B cell (primary cell): Measurements from ENCODE around the gene TMEM150A. TPM values are rescaled to one million over a fixed set of nuclear protein-coding genes. Genes with fewer than 3 reads are reported as not detected.
A peak's percentile ranks its signal among the peaks of the same experiment; 100 is the strongest.

Experiments used
- ATAC-seq: fragments of 200-7000 bp; cut with Tn5 transposase; one replicate; pipeline ENCODE4 v1.10.0; 2021; ENCODE audit warnings: low read depth, mild to moderate bottlenecking, moderate number of reproducible peaks, moderate library complexity
- CTCF ChIA-PET: fragments of 350-600 bp; sonication (Branson Sonifier 250); formaldehyde crosslinking; loops from one replicate; lab custom pipeline; 2021; ENCODE audit warnings: antibody characterized with exemption, inconsistent platforms; lab: Charles Lee
- POLR2A ChIA-PET: fragments of 350-600 bp; sonication (Branson Sonifier 250); formaldehyde crosslinking; loops from one replicate; lab custom pipeline; 2021; ENCODE audit warnings: antibody characterized with exemption; lab: Charles Lee
- DNase-seq: peaks from one replicate; pipeline ENCODE4 v3.0.0; 2013
- H2AFZ ChIP-seq: 2 replicates; pipeline ENCODE4 v1.6.1; 2012; ENCODE audit warnings: mild to moderate bottlenecking, low read depth, low read length; ENCODE audit not compliant: insufficient read depth, poor library complexity, severe bottlenecking
- H3K27ac ChIP-seq, 2 donors: 1 replicate in 1 of 2; 2 replicates in 1 of 2; pipeline ENCODE4 v1.5.1; 2012 to 2013; ENCODE audit warnings: low read length in 2 of 2, mild to moderate bottlenecking in 2 of 2, moderate library complexity in 1 of 2
- H3K27me3 ChIP-seq, 4 experiments: fragments of 200-600 bp in 1 of 4; sonication (generic) in 1 of 4; replicated peaks in 1 of 4; 1 replicate in 2 of 4; 2 replicates in 2 of 4; pipeline versions ENCODE4 v1.6.1 to v1.7.0; 2013 to 2016; ENCODE audit warnings: low read length in 3 of 4, mild to moderate bottlenecking in 2 of 4, mixed read lengths in 1 of 4, moderate library complexity in 1 of 4; ENCODE audit not compliant: insufficient read depth in 4 of 4, control insufficient read depth in 3 of 4; ENCODE audit errors: control extremely low read depth in 1 of 4
- H3K36me3 ChIP-seq, 2 experiments: replicated peaks in 1 of 2; 1 replicate in 1 of 2; 2 replicates in 1 of 2; pipeline versions ENCODE4 v1.6.1 to v1.7.1; 2013; ENCODE audit warnings: low read length in 1 of 2; ENCODE audit not compliant: insufficient read depth in 2 of 2, control insufficient read depth in 1 of 2; ENCODE audit errors: control extremely low read depth in 1 of 2, extremely low read depth in 1 of 2
- H3K4me1 ChIP-seq, 2 donors: fragments of 200-600 bp in 1 of 2; sonication (generic) in 1 of 2; 1 replicate in 1 of 2; 2 replicates in 1 of 2; pipeline versions ENCODE4 v1.5.1 to v1.6.1; 2013 to 2017; ENCODE audit warnings: low read length in 2 of 2; ENCODE audit not compliant: control insufficient read depth in 2 of 2, insufficient read depth in 2 of 2
- H3K4me2 ChIP-seq: replicated peaks from 2 replicates; pipeline ENCODE3; 2012; ENCODE audit warnings: mild to moderate bottlenecking, low read depth, low read length; ENCODE audit not compliant: poor library complexity, severe bottlenecking
- H3K4me3 ChIP-seq, 5 experiments: fragments of 200-600 bp in 1 of 5; sonication (generic) in 1 of 5; 1 replicate in 3 of 5; 2 replicates in 2 of 5; pipeline versions ENCODE4 v1.5.1 to v1.7.0; 2011 to 2016; ENCODE audit warnings: low read length in 4 of 5, mild to moderate bottlenecking in 4 of 5, low read depth in 2 of 5, control low read depth in 1 of 5, moderate library complexity in 1 of 5; ENCODE audit not compliant: insufficient read depth in 1 of 5; ENCODE audit errors: control extremely low read depth in 1 of 5, extremely low read depth in 1 of 5
- H3K79me2 ChIP-seq: fragments of 200-600 bp; sonication (generic); one replicate; pipeline ENCODE4 v1.6.0; 2016; ENCODE audit warnings: low read length; ENCODE audit not compliant: control insufficient read depth, insufficient read depth
- H3K9ac ChIP-seq: fragments of 200-600 bp; sonication (generic); 2 replicates; pipeline ENCODE4 v1.6.1; 2017; ENCODE audit warnings: mild to moderate bottlenecking, low read length, moderate library complexity
- H3K9me3 ChIP-seq, 3 donors: one replicate each; pipeline versions ENCODE4 v1.6.1 to v1.7.1; 2013; ENCODE audit warnings: low read length in 2 of 3; ENCODE audit not compliant: control insufficient read depth in 2 of 3, insufficient read depth in 1 of 3; ENCODE audit errors: control extremely low read depth in 1 of 3
- H4K20me1 ChIP-seq: 2 replicates; pipeline ENCODE4 v1.6.0; 2012; ENCODE audit warnings: mild to moderate bottlenecking, low read length; ENCODE audit not compliant: insufficient read depth, control insufficient read depth, poor library complexity, severe bottlenecking
- H3K27ac Mint-ChIP-seq: one replicate; pipeline ENCODE4 v1.8.0; 2021; ENCODE audit warnings: mixed read lengths
- H3K27me3 Mint-ChIP-seq: one replicate; pipeline ENCODE4 v1.8.0; 2021; ENCODE audit warnings: mixed read lengths
- H3K4me1 Mint-ChIP-seq: one replicate; pipeline ENCODE4 v1.8.0; 2021; ENCODE audit warnings: mixed read lengths
- H3K4me3 Mint-ChIP-seq: one replicate; pipeline ENCODE4 v1.8.0; 2021; ENCODE audit warnings: mixed read lengths
- H3K9me3 Mint-ChIP-seq: one replicate; pipeline ENCODE4 v1.8.0; 2022; ENCODE audit warnings: mixed read lengths; ENCODE audit not compliant: insufficient read depth
- CTCF ChIP-seq: fragments of 200-600 bp; IDR thresholded peaks from one replicate; pipeline ENCODE4 v1.8.0; 2022; ENCODE audit warnings: antibody characterized with exemption, mild to moderate bottlenecking
- EZH2 ChIP-seq: IDR thresholded peaks from 2 replicates; pipeline ENCODE4 v1.6.1; 2012; ENCODE audit warnings: borderline replicate concordance, low read depth, mild to moderate bottlenecking, moderate library complexity, low read length; ENCODE audit not compliant: insufficient read depth, poor library complexity, severe bottlenecking
- WGBS: methylation state at CpG from one replicate; pipeline ENCODE4 v1.1.5; 2013; ENCODE audit warnings: missing lambda C conversion rate; ENCODE audit not compliant: insufficient coverage; 5-methylcytosine and 5-hydroxymethylcytosine counted together
- intact Hi-C: fragments of 100-400 bp; cut with micrococcal nuclease; formaldehyde crosslinking; loops from one replicate; pipeline ENCODE4 v1.10.0; 2022
- polyA plus RNA-seq: library from polyadenylated mRNA; depleted of rRNA; stranded (reverse); fragments of >200 nt; gene quantifications from 2 replicates; pipeline ENCODE4 v1.2.3, GENCODE V29; 2012
- total RNA-seq, 2 donors: library from RNA; stranded (reverse); fragments of 120-200 nt in 1 of 2; gene quantifications; 1 replicate in 1 of 2; 2 replicates in 1 of 2; pipeline versions ENCODE4 v1.2.3 to v1.2.4, GENCODE V29; 2013 to 2022

The TMEM150A gene
- total and polyA plus RNA-seq, 2 donors (not counting 1 experiment from before 2014, with no cell fraction given): 23.0 to 26.4 TPM

DNA sequence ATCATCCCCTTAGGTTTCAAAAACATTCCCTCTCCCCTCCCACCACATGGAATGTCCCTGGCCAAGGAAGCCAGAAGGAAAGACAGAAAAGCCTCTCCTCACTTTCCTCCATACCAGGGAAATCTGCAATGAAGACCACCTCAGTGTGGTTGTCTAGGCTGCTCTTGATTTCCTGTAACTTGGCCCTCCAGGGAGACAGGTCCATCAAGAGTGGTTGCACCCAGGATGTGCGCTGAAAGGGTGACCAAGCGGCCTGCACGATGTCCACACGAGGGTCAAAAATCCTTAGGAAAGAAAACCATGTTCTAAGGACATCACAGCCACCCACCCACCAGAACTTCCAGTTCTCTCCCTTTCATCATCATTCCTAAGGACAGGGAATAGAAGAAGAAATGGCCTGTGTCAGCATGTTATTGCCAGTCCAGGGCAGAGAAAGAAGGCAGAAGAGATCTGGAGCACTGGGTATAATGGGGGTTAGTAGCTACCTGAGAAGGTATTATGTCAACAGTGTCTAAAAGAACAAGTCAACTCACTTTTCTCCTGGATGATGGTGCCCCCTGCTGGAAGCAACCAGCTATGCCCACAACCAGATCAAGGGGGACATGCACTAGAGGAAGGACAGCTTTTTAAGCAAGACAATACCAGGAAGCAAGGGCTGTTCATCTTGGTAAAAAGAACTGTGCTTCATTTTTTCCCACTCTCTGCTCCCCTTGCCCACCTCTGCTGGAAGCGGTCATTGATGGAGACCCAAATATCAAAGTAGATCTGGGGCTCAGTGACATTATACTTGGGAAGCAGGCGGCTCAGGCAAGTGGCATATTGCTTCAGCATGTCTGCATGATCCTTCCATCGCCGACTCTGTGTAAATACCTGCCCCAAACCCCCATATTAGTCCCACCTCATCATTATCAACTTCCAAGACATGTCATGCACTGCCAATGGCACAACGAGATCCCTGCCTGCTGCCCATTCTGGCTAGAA, 50.5 kb downstream of the TMEM150A start:
- intact Hi-C loops: loop anchor here (1.0 to 2.0 kb wide), 6 partner anchors 13 to 252 kb away; partner anchors contain the start of genes ELMOD3, MAT2A, RETSAT and TGOLN2
- peak; percentile 90 for DNase-seq
- peak; percentile 97 for ATAC-seq
- H3K36me3 ChIP-seq: peaks cover 0 to 52% of the 10 kb centered on the region in 2 experiments
- H3K4me3 Mint-ChIP-seq: no peak overlapping the region
- CTCF ChIA-PET: interaction anchor here (0.6 to 10.0 kb wide), 46 partner anchors 8 to 626 kb away, joined by 3 to 299 read pairs (median 4); partner anchors contain the start of genes C2orf68, ELMOD3, GGCX and MAT2A
- POLR2A ChIA-PET: interaction anchor here (0.8 to 4.6 kb wide), 6 partner anchors 12 to 225 kb away, joined by 3 to 30 read pairs (median 4); partner anchors contain the start of genes MAT2A, RNF181 and SH2D6
- WGBS: 68% methylated on average over 6 of the region's 9 CpGs
- peak overlapping the region; percentile 81 for H3K27ac Mint-ChIP-seq
- H3K27ac ChIP-seq: no peak overlapping the region
- H3K79me2 ChIP-seq: peaks cover 4% of the 10 kb centered on the region
- H3K9ac ChIP-seq: no peak overlapping the region
- no peak overlapping the region for H3K4me3 ChIP-seq
- no peaks in the 10 kb centered on the region for H3K27me3 ChIP-seq
- peaks cover 0 to 3% of the 10 kb centered on the region in 2 donors for H3K4me1 ChIP-seq
- TF ChIP-seq CTCF: peak; percentile 91
- no peak for TF ChIP-seq EZH2
- no peaks in the 10 kb centered on the region for H4K20me1 ChIP-seq
- H3K9me3 ChIP-seq: no peaks in the 10 kb centered on the region
- peaks cover 4% of the 10 kb centered on the region for H3K4me1 Mint-ChIP-seq
- H3K4me2 ChIP-seq: no peak overlapping the region
- H3K9me3 Mint-ChIP-seq: no peaks in the 10 kb centered on the region
- no peak overlapping the region for H2AFZ ChIP-seq
- H3K27me3 Mint-ChIP-seq: no peaks in the 10 kb centered on the region
